GM19395 (cell line): ENCODE measurements around the gene DENND1A.
"Not testable (repeated sequence)": the region's sequence is repeated elsewhere in the genome, so short reads cannot be mapped to it uniquely, and the experiment has no call there.

Experiments
- ATAC-seq: cut with Tn5 transposase; IDR thresholded peaks from one replicate; pipeline ENCODE4 v1.9.1; 2021; ENCODE audit warnings: mild to moderate bottlenecking, moderate library complexity; ENCODE audit not compliant: unreplicated experiment

The DENND1A gene

GRCh38 chr9:123335193-123335985 lies 594.5 kb downstream of the DENND1A start:
- no peak for ATAC-seq

GRCh38 chr9:123334639-123335038 lies 595.3 kb downstream of the DENND1A start:
- no peak for ATAC-seq

- ATAC-seq, result not testable (repeated sequence)
These were observed 596.8 kb downstream of the DENND1A start for GRCh38 chr9:123333058-123333669.

GRCh38 chr9:123331346-123332060 lies 598.4 kb downstream of the DENND1A start:
- ATAC-seq, result no peak
